HG03045 (cell line): Measurements from ENCODE around the gene PDRG1.

Experiments
- ATAC-seq: cut with Tn5 transposase; IDR thresholded peaks from one replicate; pipeline ENCODE4 v1.9.1; 2021; ENCODE audit warnings: mild to moderate bottlenecking, moderate library complexity; ENCODE audit not compliant: unreplicated experiment

The PDRG1 gene

DNA sequence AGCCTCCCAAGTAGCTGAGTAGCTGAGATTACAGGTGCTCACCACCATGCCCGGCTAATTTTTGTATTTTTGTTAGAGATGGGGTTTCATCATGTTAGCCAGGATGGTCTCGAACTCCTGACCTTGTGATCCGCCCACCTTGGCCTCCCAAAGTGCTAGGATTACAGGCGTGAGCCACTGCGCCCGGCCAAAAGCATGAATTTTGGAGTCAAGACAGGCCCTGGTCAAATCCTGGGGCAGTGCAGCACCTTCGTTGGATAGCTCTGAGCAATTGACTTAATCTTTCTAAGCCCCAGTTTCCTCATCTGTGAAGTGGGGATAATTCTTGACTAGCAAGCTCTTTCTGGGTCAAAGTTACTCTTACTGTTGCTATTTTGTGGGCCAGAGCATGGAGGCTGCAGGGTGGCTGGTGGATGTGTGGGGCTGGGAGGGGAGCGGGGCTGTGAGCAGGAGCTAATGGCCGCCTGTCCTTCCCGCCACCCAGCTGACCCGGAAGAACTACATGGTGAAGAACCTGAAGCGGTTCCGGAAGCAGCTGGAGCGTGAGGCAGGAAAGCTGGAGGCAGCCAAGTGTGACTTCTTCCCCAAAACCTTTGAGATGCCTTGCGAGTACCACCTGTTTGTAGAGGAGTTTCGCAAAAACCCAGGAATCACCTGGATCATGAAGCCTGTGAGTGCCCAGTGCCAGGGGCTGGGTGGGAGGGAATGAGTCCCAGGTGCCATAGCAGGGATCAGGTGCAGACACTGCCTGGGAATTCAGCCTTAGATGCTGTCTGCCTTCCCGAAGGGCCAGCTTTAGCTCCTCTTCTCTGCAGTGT lies 42.4 kb downstream of the PDRG1 start:
- ATAC-seq, result no peak

DNA sequence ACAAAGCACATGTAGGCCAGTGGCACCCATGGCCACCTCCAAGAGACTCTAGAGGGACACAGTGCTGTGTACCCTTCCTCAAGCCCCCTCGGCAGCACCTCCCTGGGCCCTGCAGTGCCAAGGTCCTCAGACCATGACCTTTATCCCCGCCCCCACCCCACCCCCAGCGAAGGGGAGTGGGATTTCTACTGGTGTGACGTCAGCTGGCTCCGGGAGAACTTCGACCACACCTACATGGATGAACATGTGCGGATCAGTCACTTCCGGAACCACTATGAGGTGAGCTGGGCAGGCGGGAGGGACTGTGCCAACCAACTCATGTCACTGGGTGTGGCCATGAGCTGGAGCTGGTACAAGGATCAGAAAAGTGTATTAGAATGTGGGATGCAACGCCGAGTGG lies 43.4 kb downstream of the PDRG1 start:
- ATAC-seq, result no peak

DNA sequence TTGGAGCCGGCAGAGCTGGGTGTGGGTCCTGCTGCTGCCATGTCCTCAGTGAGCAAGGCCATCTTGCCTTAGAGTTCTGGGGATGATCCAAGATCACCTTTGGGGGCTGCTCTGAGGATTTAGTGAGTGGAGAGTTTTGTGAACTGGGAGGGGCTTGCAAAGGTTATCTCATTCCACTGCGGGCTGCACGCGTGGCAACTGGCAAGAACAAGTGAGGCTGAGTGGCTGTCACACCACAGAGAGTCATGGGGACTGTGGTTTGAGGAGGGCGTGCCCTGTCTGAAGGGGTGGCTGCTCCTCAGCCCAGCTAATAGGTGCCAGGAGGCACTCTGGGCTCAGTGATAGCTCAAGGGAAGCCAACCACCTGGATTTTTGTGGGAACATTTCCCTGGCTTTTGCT lies 43.8 kb downstream of the PDRG1 start:
- no peak for ATAC-seq

DNA sequence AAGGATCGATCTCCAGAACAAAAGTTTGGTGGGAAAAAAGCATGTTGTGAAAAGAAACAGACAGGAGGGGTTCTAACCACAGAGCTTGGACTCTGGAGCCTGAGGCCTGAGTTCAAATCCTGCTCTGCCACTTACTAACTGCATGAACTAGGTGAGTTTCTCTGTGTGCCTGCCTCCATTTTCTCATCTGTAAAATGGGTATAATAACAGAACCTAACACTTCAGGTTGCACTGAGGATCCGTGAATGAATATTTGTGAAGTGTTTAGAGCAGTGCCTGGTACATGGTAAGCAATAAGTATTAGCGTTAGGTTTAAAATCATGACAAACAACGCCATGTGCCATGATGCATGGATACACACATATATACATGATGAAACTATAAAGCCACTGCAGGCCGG lies 44.8 kb downstream of the PDRG1 start:
- ATAC-seq, result no peak

DNA sequence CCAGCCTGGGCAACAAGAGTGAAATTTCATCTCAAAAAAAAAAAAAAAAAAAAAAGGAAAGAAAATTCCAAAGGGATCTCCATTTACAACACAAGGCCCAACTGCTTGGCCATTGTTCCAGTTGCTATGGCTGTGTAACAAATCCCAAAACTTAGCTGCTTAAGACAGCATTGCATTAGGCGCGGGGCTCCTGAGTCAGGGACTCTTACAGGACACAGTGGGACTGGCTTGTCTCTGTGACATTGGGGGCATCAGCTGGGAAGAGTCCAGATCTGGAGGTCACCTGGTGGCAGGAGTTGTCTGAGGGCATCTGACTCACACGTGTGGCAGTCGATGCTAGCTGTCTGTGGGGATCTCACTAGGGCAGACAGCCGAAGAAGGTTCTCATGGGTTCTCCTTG lies 45.8 kb downstream of the PDRG1 start:
- ATAC-seq, result no peak

DNA sequence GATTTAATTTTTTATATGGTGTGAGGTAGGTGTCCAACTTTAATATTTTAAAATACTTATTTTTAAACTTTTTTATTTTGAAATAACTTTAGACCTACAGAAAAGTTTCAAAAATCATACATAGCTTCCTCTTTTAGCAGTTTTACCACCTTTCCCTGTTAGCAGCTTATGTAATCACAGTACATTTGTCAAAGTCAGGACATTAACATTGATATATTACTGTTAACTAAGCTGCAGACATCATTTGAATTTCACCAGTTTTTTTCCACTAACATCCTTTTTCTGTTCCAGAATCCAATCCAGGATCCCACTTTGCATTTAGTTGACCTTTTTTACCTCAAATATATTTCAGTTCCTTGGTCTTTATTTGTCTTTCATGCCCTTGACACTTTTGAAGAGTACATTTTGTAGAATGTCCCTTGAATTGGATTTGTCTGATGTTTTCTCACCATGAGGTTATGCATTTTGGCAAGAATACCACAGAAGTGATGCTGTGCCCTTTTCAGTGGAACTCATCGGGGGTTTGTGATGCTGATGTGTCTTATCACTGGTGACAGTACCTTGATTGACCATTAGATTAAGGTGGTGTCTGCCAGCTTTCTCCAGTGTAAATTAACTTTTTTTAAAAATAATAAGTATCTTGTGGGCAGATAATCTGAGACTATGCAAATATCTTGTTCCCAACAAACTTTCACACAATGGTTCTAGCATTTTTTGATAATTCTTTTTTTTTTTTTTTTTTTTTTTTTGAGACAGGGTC lies 48.0 kb downstream of the PDRG1 start:
- no peak for ATAC-seq

DNA sequence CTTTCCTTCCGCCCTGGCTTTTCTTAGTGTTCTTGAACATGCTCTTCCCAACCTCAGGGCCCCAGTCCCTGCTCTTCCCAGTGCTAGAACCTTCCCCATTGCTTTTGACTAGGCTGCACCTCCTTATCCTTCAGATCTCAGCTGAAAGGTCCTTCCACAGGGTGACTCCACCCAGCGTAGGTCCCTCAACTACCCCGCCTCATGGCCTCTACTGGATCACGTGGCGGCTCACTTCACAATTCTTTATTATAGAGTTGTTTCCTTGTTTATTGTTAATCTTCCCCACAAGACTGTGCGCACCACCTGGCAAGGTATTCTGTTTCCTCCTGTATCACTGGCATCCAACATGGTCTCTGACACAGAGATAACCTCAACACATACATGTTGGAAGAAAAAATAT lies 50.2 kb downstream of the PDRG1 start:
- no peak for ATAC-seq

DNA sequence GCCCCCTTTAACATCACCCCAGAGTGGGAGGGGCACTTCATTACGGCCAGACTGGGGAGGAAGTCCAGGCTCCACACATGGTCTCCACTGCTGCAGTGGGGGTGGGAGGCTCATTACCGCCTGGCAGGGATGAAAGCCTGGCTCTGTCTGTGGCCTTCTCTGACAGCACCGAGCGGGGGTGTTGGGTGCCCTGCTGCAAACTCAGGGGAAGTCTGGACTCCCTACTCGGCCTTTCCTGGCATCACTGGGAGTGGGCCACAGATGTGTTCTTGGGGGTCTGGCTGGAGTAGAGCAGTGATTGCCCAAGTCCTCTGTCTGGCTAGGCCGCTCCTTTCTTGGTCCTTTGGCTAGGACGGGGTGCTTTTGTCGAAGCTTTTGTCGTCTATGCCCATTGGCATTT lies 54.3 kb downstream of the PDRG1 start:
- no peak for ATAC-seq

DNA sequence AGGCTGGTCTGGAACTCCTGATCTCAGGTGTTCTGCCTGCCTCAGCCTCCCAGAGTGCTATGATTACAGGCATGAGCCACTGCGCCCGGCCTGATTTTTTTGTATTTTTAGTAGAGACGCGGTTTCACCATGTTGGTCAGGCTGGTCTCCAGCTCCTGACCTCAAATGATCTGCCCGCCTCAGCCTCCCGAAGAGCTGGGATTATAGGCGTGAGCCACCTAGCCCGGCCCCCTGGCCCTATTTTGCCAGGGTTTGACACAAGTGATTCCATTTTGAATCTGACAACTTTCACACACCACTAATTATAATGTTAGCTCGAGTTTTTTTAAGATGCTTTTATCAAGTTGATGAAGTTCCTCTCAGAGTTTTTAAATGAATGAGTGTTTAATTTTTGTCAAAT lies 55.8 kb downstream of the PDRG1 start:
- no peak for ATAC-seq

DNA sequence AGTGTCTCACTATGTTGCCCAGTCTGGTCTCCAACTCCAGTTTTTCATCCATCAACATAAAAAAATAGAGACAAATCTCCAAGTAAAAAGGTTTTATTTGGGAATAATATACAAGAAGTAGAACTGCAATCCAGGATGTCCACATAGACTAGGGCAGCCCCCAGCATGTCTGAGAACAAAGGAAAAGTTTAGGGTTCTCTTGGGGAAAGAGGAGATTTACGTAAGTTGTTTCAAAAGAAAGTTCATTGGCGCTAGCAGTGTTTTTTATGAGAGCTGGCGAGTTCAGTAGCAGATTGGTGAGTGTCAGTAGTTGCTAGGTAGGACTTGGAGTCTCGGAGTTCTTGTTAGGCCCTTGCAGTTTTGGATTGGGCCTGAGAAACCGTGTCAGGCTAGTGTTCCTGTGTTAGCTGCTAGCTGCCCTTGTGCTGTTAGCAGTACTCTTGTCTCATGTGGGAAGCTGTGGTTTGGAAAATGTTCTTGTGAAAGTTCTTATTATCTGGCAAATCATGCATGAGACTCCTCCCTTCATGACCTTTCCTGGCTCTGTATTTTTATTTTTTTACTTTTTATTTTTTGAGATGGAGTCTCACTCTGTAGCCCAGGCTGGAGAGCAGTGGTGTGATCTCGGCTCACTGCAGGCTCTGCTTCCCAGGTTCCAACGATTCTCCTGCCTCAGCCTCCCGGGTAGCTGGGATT lies 56.7 kb downstream of the PDRG1 start:
- peak; percentile 91 for ATAC-seq
